SU-DHL-6 (cell line): ENCODE results near the gene TTC36.
A peak's percentile ranks its signal among the peaks of the same experiment; 100 is the strongest.
"Not testable (repeated sequence)": the region's sequence is repeated elsewhere in the genome, so short reads cannot be mapped to it uniquely, and the experiment has no call there.

ENCODE experiments used
- H2AFZ ChIP-seq: fragments of 200-600 bp; sonication (generic); 2 replicates; pipeline ENCODE4 v1.6.1; 2014; ENCODE audit warnings: low read depth, mild to moderate bottlenecking, moderate library complexity, mixed read lengths, antibody characterized with exemption, low read length; ENCODE audit not compliant: severe bottlenecking
- H3F3A ChIP-seq: fragments of 200-600 bp; shearing (Covaris generic); 2 replicates; pipeline ENCODE4 v1.6.0; 2016; ENCODE audit warnings: antibody characterized with exemption, mild to moderate bottlenecking; ENCODE audit not compliant: insufficient read depth
- H3K27ac ChIP-seq: fragments of 200-600 bp; sonication (generic); 2 replicates; pipeline ENCODE4 v1.5.1; 2016; ENCODE audit warnings: low read depth, mild to moderate bottlenecking, low read length, moderate library complexity, mixed read lengths
- H3K27me3 ChIP-seq: fragments of 200-600 bp; sonication (generic), shearing (Covaris generic); 2 replicates; pipeline ENCODE4 v1.6.0; 2014; ENCODE audit warnings: mild to moderate bottlenecking, low read length
- H3K36me3 ChIP-seq: fragments of 200-600 bp; sonication (generic); 2 replicates; pipeline ENCODE4 v1.6.1; 2014; ENCODE audit warnings: mild to moderate bottlenecking, low read length, mixed read lengths
- H3K4me2 ChIP-seq: fragments of 300-600, 200-600 bp; shearing (Covaris generic), sonication (generic); 2 replicates; pipeline ENCODE4 v1.6.0; 2014; ENCODE audit warnings: low read length, low read depth, mild to moderate bottlenecking; ENCODE audit not compliant: poor library complexity, severe bottlenecking
- H3K4me3 ChIP-seq: fragments of 200-600 bp; sonication (generic); 2 replicates; pipeline ENCODE4 v1.5.1; 2014; ENCODE audit warnings: antibody characterized with exemption, low read length, mild to moderate bottlenecking, mixed read lengths; ENCODE audit not compliant: insufficient read depth, poor library complexity, severe bottlenecking
- H3K79me2 ChIP-seq: fragments of 200-600 bp; sonication (generic); 2 replicates; pipeline ENCODE4 v1.6.1; 2014; ENCODE audit warnings: mild to moderate bottlenecking, low read length, moderate library complexity; ENCODE audit not compliant: insufficient read depth
- H3K9ac ChIP-seq: fragments of 200-600 bp; sonication (generic); 2 replicates; pipeline ENCODE4 v1.7.0; 2014; ENCODE audit warnings: mild to moderate bottlenecking, low read length
- H3K9me2 ChIP-seq: fragments of 200-600 bp; sonication (generic); replicated peaks from 2 replicates; pipeline ENCODE4 v1.6.1; 2014; ENCODE audit warnings: low read length; ENCODE audit not compliant: insufficient read depth
- H3K9me3 ChIP-seq: fragments of 200-600 bp; sonication (generic); 2 replicates; pipeline ENCODE4 v1.6.1; 2014; ENCODE audit warnings: low read length, mixed read lengths; ENCODE audit not compliant: insufficient read depth
- H4K20me1 ChIP-seq: fragments of 200-600 bp; sonication (generic); 2 replicates; pipeline ENCODE4 v1.6.1; 2014; ENCODE audit warnings: low read depth, mild to moderate bottlenecking, antibody characterized with exemption, low read length, moderate library complexity, mixed read lengths
- CTCF ChIP-seq: fragments of 200-600 bp; sonication (generic); IDR thresholded peaks from one replicate; pipeline ENCODE4 v1.5.1; 2017; ENCODE audit warnings: antibody characterized with exemption, mild to moderate bottlenecking, low read length, moderate library complexity; ENCODE audit not compliant: insufficient read depth, poor library complexity, severe bottlenecking
- EZH2phosphoT487 ChIP-seq: fragments of 200-600 bp; sonication (generic), shearing (Covaris generic); conservative IDR thresholded peaks from 2 replicates; pipeline ENCODE4 v1.6.1; 2018; ENCODE audit warnings: mild to moderate bottlenecking, antibody characterized with exemption, low read length, moderate library complexity, mixed read lengths

The TTC36 gene

GRCh38 chr11:118560806-118561205 is 33.5 kb downstream of the TTC36 start:
- no peak for TF ChIP-seq EZH2phosphoT487
- no peak for TF ChIP-seq CTCF
- no peak overlapping the region for H3K27ac ChIP-seq
- H3K9me3 ChIP-seq, result no peaks in the 10 kb centered on the region
- no peaks in the 10 kb centered on the region for H3K79me2 ChIP-seq
- H3K9ac ChIP-seq, result no peak overlapping the region
- no peak overlapping the region for H3K4me2 ChIP-seq
- H3K9me2 ChIP-seq, result no peaks in the 10 kb centered on the region
- H2AFZ ChIP-seq, result no peak overlapping the region
- no peaks in the 10 kb centered on the region for H3F3A ChIP-seq
- H4K20me1 ChIP-seq, result no peaks in the 10 kb centered on the region
- H3K27me3 ChIP-seq, result no peaks in the 10 kb centered on the region
- H3K4me3 ChIP-seq, result no peak overlapping the region
- H3K36me3 ChIP-seq, result no peaks in the 10 kb centered on the region

GRCh38 chr11:118565051-118565450 is 37.8 kb downstream of the TTC36 start:
- no peak overlapping the region for H3K27ac ChIP-seq
- no peaks in the 10 kb centered on the region for H3F3A ChIP-seq
- no peak overlapping the region for H3K9ac ChIP-seq
- H4K20me1 ChIP-seq, result no peaks in the 10 kb centered on the region
- H3K9me2 ChIP-seq, result no peaks in the 10 kb centered on the region
- H3K27me3 ChIP-seq, result no peaks in the 10 kb centered on the region
- no peak overlapping the region for H3K4me2 ChIP-seq
- no peaks in the 10 kb centered on the region for H3K79me2 ChIP-seq
- H3K4me3 ChIP-seq, result no peak overlapping the region
- no peak overlapping the region for H2AFZ ChIP-seq
- no peaks in the 10 kb centered on the region for H3K9me3 ChIP-seq
- no peaks in the 10 kb centered on the region for H3K36me3 ChIP-seq
- TF ChIP-seq EZH2phosphoT487 (no peak), CTCF (no peak)

GRCh38 chr11:118569670-118570069 is 42.4 kb downstream of the TTC36 start:
- H3K79me2 ChIP-seq, result peaks cover 25% of the 10 kb centered on the region
- H3K27ac ChIP-seq, result no peak overlapping the region
- H3K4me2 ChIP-seq, result no peak overlapping the region
- TF ChIP-seq EZH2phosphoT487 (no peak), CTCF (no peak)
- H3K9me2 ChIP-seq, result no peaks in the 10 kb centered on the region
- H3K4me3 ChIP-seq, result no peak overlapping the region
- no peaks in the 10 kb centered on the region for H3K36me3 ChIP-seq
- H2AFZ ChIP-seq, result no peak overlapping the region
- no peaks in the 10 kb centered on the region for H3K27me3 ChIP-seq
- peaks cover 5% of the 10 kb centered on the region for H3F3A ChIP-seq
- peaks cover 13% of the 10 kb centered on the region; the same call in 1 of the 2 replicates for H4K20me1 ChIP-seq
- H3K9me3 ChIP-seq, result no peaks in the 10 kb centered on the region
- no peak overlapping the region for H3K9ac ChIP-seq

- H3K9me2 ChIP-seq, result no peaks in the 10 kb centered on the region
- no peaks in the 10 kb centered on the region for H3K36me3 ChIP-seq
- no peaks in the 10 kb centered on the region for H3K9me3 ChIP-seq
- peaks cover 5% of the 10 kb centered on the region for H3F3A ChIP-seq
- H3K79me2 ChIP-seq, result peaks cover 36% of the 10 kb centered on the region
- H3K9ac ChIP-seq, result no peak overlapping the region
- TF ChIP-seq EZH2phosphoT487 (no peak), CTCF (no peak)
- no peak overlapping the region for H3K4me3 ChIP-seq
- no peak overlapping the region for H3K27ac ChIP-seq
- H2AFZ ChIP-seq, result no peak overlapping the region
- H3K4me2 ChIP-seq, result no peak overlapping the region
- peaks cover 15% of the 10 kb centered on the region; the same call in 1 of the 2 replicates for H4K20me1 ChIP-seq
- H3K27me3 ChIP-seq, result no peaks in the 10 kb centered on the region
Observed at GRCh38 chr11:118570787-118571186, 43.5 kb downstream of the TTC36 start.

- H3K9me3 ChIP-seq, H3K36me3 ChIP-seq, H3K27ac ChIP-seq, H3K27me3 ChIP-seq, H3F3A ChIP-seq, H3K9me2 ChIP-seq: not testable (repeated sequence)
- H3K9ac ChIP-seq, result peak overlapping the region; percentile 99
- peaks cover 45% of the 10 kb centered on the region for H3K79me2 ChIP-seq
- H2AFZ ChIP-seq, result peak overlapping the region; percentile 25
- peaks cover 22% of the 10 kb centered on the region; the same call in 1 of the 2 replicates for H4K20me1 ChIP-seq
- peak overlapping the region; percentile 71 for H3K4me2 ChIP-seq
- peak overlapping the region; percentile 99 for H3K4me3 ChIP-seq
Observed at GRCh38 chr11:118571701-118572060, 44.4 kb downstream of the TTC36 start.
